HG03135 (cell line): ENCODE measurements around the gene MAGEE2.
A peak's percentile ranks its signal among the peaks of the same experiment; 100 is the strongest.
"Not testable (repeated sequence)": the region's sequence is repeated elsewhere in the genome, so short reads cannot be mapped to it uniquely, and the experiment has no call there.

Experiments
- ATAC-seq: cut with Tn5 transposase; IDR thresholded peaks from one replicate; pipeline ENCODE4 v1.9.1; 2021; ENCODE audit warnings: mild to moderate bottlenecking, moderate library complexity; ENCODE audit not compliant: unreplicated experiment

MAGEE2 gene

GRCh38 chrX:75784680-75785491, at the start of gene MAGEE2:
TSS of gene MAGEE2 (minus strand) at chrX:75785254. CDS start at chrX:75785051, 203 bp downstream.
- ATAC-seq: no peak

GRCh38 chrX:75786290-75786689, 1.2 kb upstream of the MAGEE2 start:
- ATAC-seq: no peak

- ATAC-seq: no peak
Measured at GRCh38 chrX:75781611-75782010, 3.4 kb downstream of the MAGEE2 start.

- ATAC-seq: not testable (repeated sequence)
Measured at GRCh38 chrX:75768063-75768462, 17.0 kb downstream of the MAGEE2 start.

- no peak for ATAC-seq
Measured at GRCh38 chrX:75748431-75748830, 36.6 kb downstream of the MAGEE2 start.

- ATAC-seq: peak; percentile 74
Measured at GRCh38 chrX:75746891-75747639, 38.0 kb downstream of the MAGEE2 start.
